IgD-negative memory B cell (primary cell): ENCODE measurements around the gene AOC1. TPM values are rescaled to one million over a fixed set of nuclear protein-coding genes. Genes with fewer than 3 reads are reported as not detected.
A peak's percentile ranks its signal among the peaks of the same experiment; 100 is the strongest.

ENCODE experiments used
- H3K27ac Mint-ChIP-seq, 3 donors: one replicate each; pipeline ENCODE4 v1.8.0; 2020 to 2022; ENCODE audit warnings: mild to moderate bottlenecking in 3 of 3, mixed read lengths in 3 of 3, moderate library complexity in 1 of 3
- H3K27me3 Mint-ChIP-seq: one replicate; pipeline ENCODE4 v1.8.0; 2021; ENCODE audit warnings: mixed read lengths
- H3K36me3 Mint-ChIP-seq: one replicate; pipeline ENCODE4 v1.8.0; 2020; ENCODE audit warnings: mild to moderate bottlenecking, mixed read lengths
- H3K4me1 Mint-ChIP-seq, 3 donors: one replicate each; pipeline ENCODE4 v1.8.0; 2020 to 2022; ENCODE audit warnings: mixed read lengths in 3 of 3, mild to moderate bottlenecking in 1 of 3
- H3K4me3 Mint-ChIP-seq, 4 donors: one replicate each; pipeline ENCODE4 v1.8.0; 2020 to 2022; ENCODE audit warnings: mild to moderate bottlenecking in 4 of 4, mixed read lengths in 4 of 4, moderate library complexity in 3 of 4
- H3K9me3 Mint-ChIP-seq, 3 donors: one replicate each; pipeline ENCODE4 v1.8.0; 2020 to 2021; ENCODE audit warnings: mixed read lengths in 3 of 3, mild to moderate bottlenecking in 1 of 3
- polyA plus RNA-seq: library from polyadenylated mRNA; unstranded; fragments of 300-500 nt; fragmentation: Illumina TruSeq; gene quantifications from one replicate; pipeline ENCODE4 v1.2.3, GENCODE V29; 2021

The AOC1 gene
- polyA plus RNA-seq, 1 donor from 2014 or later: 0.11 TPM

- Mint-ChIP-seq H3K9me3 (peaks cover 0 to 2% (median 0%) of the 10 kb centered on the region in 3 donors), H3K4me1 (no peaks in the 10 kb centered on the region)
These were observed 8.1 kb downstream of the AOC1 start for GRCh38 chr7:150860291-150860977.

GRCh38 chr7:150860978-150861295 is 8.6 kb downstream of the AOC1 start:
- Mint-ChIP-seq H3K4me1 (no peaks in the 10 kb centered on the region), H3K27ac (no peak overlapping the region), H3K4me3 (no peak overlapping the region), H3K9me3 (peaks cover 0 to 2% (median 0%) of the 10 kb centered on the region in 3 donors), H3K36me3 (no peaks in the 10 kb centered on the region), H3K27me3 (peaks cover 8% of the 10 kb centered on the region)

More at GRCh38 chr7:150860291-150860977, 8.1 kb downstream of the AOC1 start:
- H3K27ac Mint-ChIP-seq: peak overlapping the region in 1 of 3 donors; percentile 4
- no peaks in the 10 kb centered on the region for H3K36me3 Mint-ChIP-seq
- H3K4me3 Mint-ChIP-seq: no peak overlapping the region
- peaks cover 11% of the 10 kb centered on the region for H3K27me3 Mint-ChIP-seq

DNA sequence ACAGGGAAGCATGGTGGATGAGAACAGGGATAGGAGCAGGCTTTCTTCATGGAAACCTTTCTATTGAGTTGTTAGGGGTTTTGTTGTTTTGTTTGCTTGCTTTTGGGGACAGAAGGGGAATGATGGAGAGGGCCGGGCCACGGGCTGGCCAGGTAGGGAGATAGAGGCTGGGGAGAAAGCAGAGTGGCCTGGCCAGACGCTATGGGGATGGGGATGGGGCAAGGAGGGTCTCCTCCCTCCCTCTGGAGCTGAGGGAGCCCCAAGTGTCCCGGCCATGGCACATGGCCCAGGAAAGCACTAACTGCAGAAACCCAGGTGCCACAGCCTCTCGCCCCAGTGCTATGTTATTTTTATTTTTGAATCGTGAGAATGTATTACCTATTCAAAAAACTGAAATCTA is 10.0 kb downstream of the AOC1 start:
- H3K4me3 Mint-ChIP-seq: peak overlapping the region in 1 of 4 donors; percentile 1
- peaks cover 2 to 4% (median 4%) of the 10 kb centered on the region in 3 donors for H3K9me3 Mint-ChIP-seq
- H3K4me1 Mint-ChIP-seq: no peaks in the 10 kb centered on the region
- peaks cover 14% of the 10 kb centered on the region for H3K27me3 Mint-ChIP-seq
- H3K36me3 Mint-ChIP-seq: no peaks in the 10 kb centered on the region
- no peak overlapping the region for H3K27ac Mint-ChIP-seq

- Mint-ChIP-seq H3K4me3 (no peak overlapping the region), H3K4me1 (no peaks in the 10 kb centered on the region), H3K27ac (no peak overlapping the region), H3K27me3 (peaks cover 14% of the 10 kb centered on the region), H3K36me3 (no peaks in the 10 kb centered on the region), H3K9me3 (peaks cover 2 to 4% (median 4%) of the 10 kb centered on the region in 3 donors)
These were observed 11.6 kb downstream of the AOC1 start for GRCh38 chr7:150863946-150864345.

DNA sequence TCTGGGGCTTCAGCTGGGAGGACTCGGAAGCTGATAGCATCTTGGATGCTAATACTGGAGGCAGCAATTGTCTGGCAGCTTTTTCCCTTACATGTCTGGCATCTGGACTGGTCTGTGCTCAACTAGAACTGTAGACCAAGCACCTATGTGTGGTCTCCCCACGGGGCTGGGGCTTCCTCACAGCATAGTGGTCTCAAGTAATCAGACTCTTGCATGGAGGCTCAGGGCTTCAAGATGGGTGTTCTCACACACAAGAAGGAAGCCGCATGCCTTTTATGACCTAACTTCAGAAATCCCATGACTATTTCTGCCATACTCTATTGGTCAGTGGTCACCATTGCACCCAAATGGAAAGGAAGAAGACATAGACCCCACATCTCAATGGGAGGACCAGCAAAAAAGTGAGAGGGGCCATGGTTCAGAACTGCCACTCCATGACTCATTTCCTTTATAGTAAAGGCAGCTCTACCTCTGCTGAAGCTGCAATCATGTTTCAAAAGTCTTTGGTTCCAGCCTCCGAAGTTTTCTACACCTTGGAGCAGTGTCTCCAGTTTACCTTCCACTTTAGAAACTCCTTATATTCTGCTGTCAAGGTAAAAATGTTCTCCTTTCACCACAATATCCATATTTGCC is 14.7 kb downstream of the AOC1 start:
- H3K27ac Mint-ChIP-seq: no peak overlapping the region
- peaks cover 2 to 8% (median 5%) of the 10 kb centered on the region in 3 donors for H3K9me3 Mint-ChIP-seq
- no peak overlapping the region for H3K4me3 Mint-ChIP-seq
- peaks cover 16% of the 10 kb centered on the region for H3K27me3 Mint-ChIP-seq
- no peaks in the 10 kb centered on the region for H3K4me1 Mint-ChIP-seq
- H3K36me3 Mint-ChIP-seq: no peaks in the 10 kb centered on the region

- H3K27me3 Mint-ChIP-seq: peaks cover 14% of the 10 kb centered on the region
- no peaks in the 10 kb centered on the region for H3K4me1 Mint-ChIP-seq
- H3K9me3 Mint-ChIP-seq: peaks cover 0 to 8% (median 5%) of the 10 kb centered on the region in 3 donors
- no peaks in the 10 kb centered on the region for H3K36me3 Mint-ChIP-seq
- H3K4me3 Mint-ChIP-seq: no peak overlapping the region
- no peak overlapping the region for H3K27ac Mint-ChIP-seq
These were observed 15.3 kb downstream of the AOC1 start for GRCh38 chr7:150867605-150868004.

- no peak overlapping the region for H3K4me3 Mint-ChIP-seq
- no peak overlapping the region for H3K27ac Mint-ChIP-seq
- H3K27me3 Mint-ChIP-seq: peaks cover 13% of the 10 kb centered on the region
- no peaks in the 10 kb centered on the region for H3K36me3 Mint-ChIP-seq
- peaks cover 0 to 8% (median 5%) of the 10 kb centered on the region in 3 donors for H3K9me3 Mint-ChIP-seq
- H3K4me1 Mint-ChIP-seq: no peaks in the 10 kb centered on the region
These were observed 17.1 kb downstream of the AOC1 start for GRCh38 chr7:150869467-150869866.

GRCh38 chr7:150871601-150872000 is 19.3 kb downstream of the AOC1 start:
- Mint-ChIP-seq H3K27me3 (peaks cover 12% of the 10 kb centered on the region), H3K9me3 (peaks cover 0 to 7% (median 2%) of the 10 kb centered on the region in 3 donors), H3K36me3 (no peaks in the 10 kb centered on the region), H3K4me3 (no peak overlapping the region), H3K27ac (no peak overlapping the region), H3K4me1 (peaks cover 2 to 9% (median 5%) of the 10 kb centered on the region in 3 donors)

GRCh38 chr7:150874401-150875198 is 22.3 kb downstream of the AOC1 start:
- H3K36me3 Mint-ChIP-seq: peaks cover 1% of the 10 kb centered on the region
- peaks cover 8 to 17% (median 13%) of the 10 kb centered on the region in 3 donors for H3K4me1 Mint-ChIP-seq
- H3K27me3 Mint-ChIP-seq: peaks cover 8% of the 10 kb centered on the region
- H3K27ac Mint-ChIP-seq: peak overlapping the region in 1 of 3 donors; percentile 73
- H3K4me3 Mint-ChIP-seq: no peak overlapping the region
- H3K9me3 Mint-ChIP-seq: peaks cover 0 to 5% (median 3%) of the 10 kb centered on the region in 3 donors

GRCh38 chr7:150875791-150876190 is 23.5 kb downstream of the AOC1 start:
- no peak overlapping the region for H3K27ac Mint-ChIP-seq
- peaks cover 8 to 21% (median 13%) of the 10 kb centered on the region in 3 donors for H3K4me1 Mint-ChIP-seq
- H3K27me3 Mint-ChIP-seq: peaks cover 8% of the 10 kb centered on the region

DNA sequence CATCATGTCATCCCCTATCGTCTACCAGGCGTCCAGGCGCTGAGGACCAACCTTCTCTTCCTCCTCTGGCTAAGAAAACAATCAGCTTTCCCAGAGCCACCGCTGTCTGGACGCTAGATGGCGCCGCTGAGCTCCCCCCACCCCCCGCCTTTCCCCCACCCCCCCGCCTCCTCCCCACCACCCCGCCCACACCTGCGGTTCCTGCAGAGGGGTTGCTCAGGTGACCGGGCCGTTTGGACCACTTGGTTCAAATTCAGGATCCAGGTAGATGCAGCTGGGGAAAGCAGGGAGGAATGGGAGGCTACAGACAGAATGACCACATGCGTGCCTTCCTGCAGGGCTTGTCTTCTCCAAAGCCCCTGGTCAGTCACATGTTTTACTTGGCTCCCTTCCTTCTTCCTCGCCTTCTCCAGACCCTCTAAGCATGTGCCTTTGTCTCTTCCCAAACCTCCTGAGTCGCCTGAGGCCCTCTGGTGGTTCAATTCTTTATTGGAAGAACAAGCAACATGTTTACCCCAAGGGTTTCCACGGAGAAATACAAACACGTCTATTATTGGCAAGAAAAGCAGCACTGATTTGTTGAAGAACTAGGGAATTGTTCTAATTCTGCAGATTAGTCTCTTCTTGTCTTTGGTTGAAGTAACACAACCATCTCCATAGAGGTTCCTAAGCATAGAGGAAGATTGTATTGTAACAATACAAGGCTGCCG is 24.7 kb downstream of the AOC1 start:
- Mint-ChIP-seq H3K4me3 (peak overlapping the region in 3 of 4 donors; percentile 38 to 86 (median 85)), H3K36me3 (peaks cover 5% of the 10 kb centered on the region), H3K27ac (peak overlapping the region in 2 of 3 donors; percentile 67 to 87), H3K9me3 (peaks cover 2 to 21% (median 12%) of the 10 kb centered on the region in 3 donors), H3K27me3 (peaks cover 2% of the 10 kb centered on the region), H3K4me1 (peaks cover 8 to 21% (median 13%) of the 10 kb centered on the region in 3 donors)

More at GRCh38 chr7:150875791-150876190, 23.5 kb downstream of the AOC1 start:
- Mint-ChIP-seq H3K9me3 (peaks cover 3 to 16% (median 7%) of the 10 kb centered on the region in 3 donors), H3K36me3 (peaks cover 1% of the 10 kb centered on the region), H3K4me3 (no peak overlapping the region)

GRCh38 chr7:150877536-150877935 is 25.2 kb downstream of the AOC1 start:
- H3K4me3 Mint-ChIP-seq: peak overlapping the region in 1 of 4 donors; percentile 9
- peaks cover 8 to 21% (median 13%) of the 10 kb centered on the region in 3 donors for H3K4me1 Mint-ChIP-seq
- H3K27ac Mint-ChIP-seq: peak overlapping the region in 2 of 3 donors; percentile 67 to 87
- peaks cover 5% of the 10 kb centered on the region for H3K36me3 Mint-ChIP-seq
- peaks cover 3 to 24% (median 12%) of the 10 kb centered on the region in 3 donors for H3K9me3 Mint-ChIP-seq
- peaks cover 2% of the 10 kb centered on the region for H3K27me3 Mint-ChIP-seq

DNA sequence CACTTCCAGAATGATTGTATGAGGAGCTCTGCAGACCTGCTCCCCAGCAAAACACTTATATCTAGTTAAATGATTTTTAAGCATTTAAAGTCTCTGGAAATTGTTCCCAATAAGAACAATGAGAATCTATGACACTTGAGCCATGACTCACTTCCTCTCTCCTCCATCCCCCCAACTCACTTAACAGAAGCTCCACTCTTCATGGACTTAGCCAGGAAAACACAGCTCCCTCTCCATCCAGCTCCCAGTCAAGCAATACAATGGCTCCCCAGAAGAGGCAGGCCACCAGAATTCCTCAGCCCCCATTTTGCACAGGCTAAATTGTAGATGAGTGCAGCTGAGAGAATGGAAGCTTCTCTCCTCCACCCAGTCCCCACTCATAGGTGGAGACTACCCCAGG is 27.0 kb downstream of the AOC1 start:
- Mint-ChIP-seq H3K9me3 (peaks cover 8 to 42% (median 15%) of the 10 kb centered on the region in 3 donors), H3K4me1 (peaks cover 8 to 21% (median 13%) of the 10 kb centered on the region in 3 donors), H3K27me3 (peaks cover 6% of the 10 kb centered on the region), H3K36me3 (peaks cover 5% of the 10 kb centered on the region), H3K27ac (peak overlapping the region in 1 of 3 donors; percentile 1), H3K4me3 (peak overlapping the region in 1 of 4 donors; percentile 4)

DNA sequence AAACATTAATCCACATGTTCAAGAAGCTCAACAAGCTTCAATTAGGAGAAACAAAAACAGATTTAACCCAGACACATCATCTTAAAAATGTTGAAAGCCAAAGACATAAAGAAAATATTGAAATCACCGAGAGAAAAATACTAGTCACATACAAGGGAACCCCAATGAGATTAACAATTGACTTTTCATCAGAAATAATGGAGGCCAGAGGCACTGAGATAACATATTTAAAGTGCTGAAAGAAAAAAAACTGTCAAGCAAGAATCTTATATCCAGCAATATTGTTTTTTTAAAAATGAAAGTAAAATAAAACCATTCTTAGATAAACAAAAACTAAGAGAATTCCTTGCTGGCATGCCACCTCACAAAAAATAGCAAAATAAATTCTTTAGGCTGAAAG is 28.9 kb downstream of the AOC1 start:
- Mint-ChIP-seq H3K36me3 (peaks cover 5% of the 10 kb centered on the region), H3K27me3 (peaks cover 4% of the 10 kb centered on the region), H3K4me1 (peaks cover 7 to 14% (median 11%) of the 10 kb centered on the region in 3 donors), H3K27ac (no peak overlapping the region), H3K4me3 (no peak overlapping the region), H3K9me3 (peaks cover 14 to 57% (median 20%) of the 10 kb centered on the region in 3 donors)
